ENCODE results near the gene DUSP9. TPM values are rescaled to one million over a fixed set of nuclear protein-coding genes. Genes with fewer than 3 reads are reported as not detected.

Gene DUSP9
- total RNA-seq, 1 donor from 2014 or later, result 0.21 TPM

GRCh38 chrX:153645921-153646488 is 998 bp upstream of the DUSP9 start:
- H3K27ac ChIP-seq, result no peak overlapping the region
- H3K27me3 ChIP-seq, result peaks cover 85% of the 10 kb centered on the region
- H3K9me3 Mint-ChIP-seq, result peaks cover 16% of the 10 kb centered on the region
- no peak overlapping the region for H3K4me3 ChIP-seq
- H2AFZ ChIP-seq (replicated peaks), result no peak overlapping the region
- TF ChIP-seq EZH2 (IDR thresholded peaks at IDR 0.05) (no peak), CTCF (IDR thresholded peaks at IDR 0.05) (no peak), EZH2phosphoT487 (IDR thresholded peaks at IDR 0.05) (no peak)
- no peaks in the 10 kb centered on the region for H3K79me2 ChIP-seq (ENCODE audit: low read depth)
- H3K4me1 ChIP-seq, result peaks cover 10% of the 10 kb centered on the region
- H3K27me3 Mint-ChIP-seq (ENCODE audit: insufficient read depth, low read depth), result peaks cover 40% of the 10 kb centered on the region
- peak overlapping the region; percentile 35 for H3K4me3 Mint-ChIP-seq
- H3K36me3 Mint-ChIP-seq, result no peaks in the 10 kb centered on the region
- H3F3A ChIP-seq (ENCODE audit: low read depth), result peaks cover 5% of the 10 kb centered on the region
- no peaks in the 10 kb centered on the region for H3K36me3 ChIP-seq
- H3K9me3 ChIP-seq (ENCODE audit: low read depth), result no peaks in the 10 kb centered on the region
- no peak overlapping the region for H3K27ac Mint-ChIP-seq
- no peak overlapping the region for H3K9ac ChIP-seq
- peaks cover 8% of the 10 kb centered on the region for H4K20me1 ChIP-seq (ENCODE audit: low read depth)
- peaks cover 12% of the 10 kb centered on the region for H3K4me1 Mint-ChIP-seq
- H3K4me2 ChIP-seq, result no peak overlapping the region
- no peak for DNase-seq (ENCODE audit: low spot score)

GRCh38 chrX:153647461-153648357 is 706 bp downstream of the DUSP9 start:
- H3K9ac ChIP-seq, result no peak overlapping the region
- H3K27ac ChIP-seq, result no peak overlapping the region
- peak overlapping the region; percentile 73 for H3K4me3 Mint-ChIP-seq
- DNase-seq (ENCODE audit: low spot score), result peak; percentile 47
- peaks cover 4% of the 10 kb centered on the region for H3K4me1 ChIP-seq
- H3K79me2 ChIP-seq (ENCODE audit: low read depth), result no peaks in the 10 kb centered on the region
- H3K36me3 Mint-ChIP-seq, result no peaks in the 10 kb centered on the region
- H3K27me3 Mint-ChIP-seq (ENCODE audit: insufficient read depth, low read depth), result peaks cover 37% of the 10 kb centered on the region
- H4K20me1 ChIP-seq (ENCODE audit: low read depth), result peaks cover 8% of the 10 kb centered on the region
- H3F3A ChIP-seq (ENCODE audit: low read depth), result no peaks in the 10 kb centered on the region
- H3K27ac Mint-ChIP-seq, result no peak overlapping the region
- H3K9me3 Mint-ChIP-seq, result peaks cover 21% of the 10 kb centered on the region
- TF ChIP-seq CTCF (IDR thresholded peaks at IDR 0.05) (no peak), EZH2phosphoT487 (IDR thresholded peaks at IDR 0.05) (peak; percentile 79), EZH2 (IDR thresholded peaks at IDR 0.05) (peak; percentile 85)
- peaks cover 68% of the 10 kb centered on the region for H3K27me3 ChIP-seq
- H3K36me3 ChIP-seq, result no peaks in the 10 kb centered on the region
- H2AFZ ChIP-seq (replicated peaks), result no peak overlapping the region
- peak overlapping the region; percentile 49 for H3K4me2 ChIP-seq
- H3K4me1 Mint-ChIP-seq, result peaks cover 6% of the 10 kb centered on the region
- H3K9me3 ChIP-seq (ENCODE audit: low read depth), result no peaks in the 10 kb centered on the region
- H3K4me3 ChIP-seq, result peak overlapping the region; percentile 17

- no peaks in the 10 kb centered on the region for H3F3A ChIP-seq (ENCODE audit: low read depth)
- peaks cover 30% of the 10 kb centered on the region for H3K27me3 Mint-ChIP-seq (ENCODE audit: insufficient read depth, low read depth)
- no peak overlapping the region for H3K4me2 ChIP-seq
- no peak overlapping the region for H3K9ac ChIP-seq
- no peak overlapping the region for H3K27ac Mint-ChIP-seq
- no peak overlapping the region for H2AFZ ChIP-seq (replicated peaks)
- DNase-seq (ENCODE audit: low spot score), result no peak
- H3K79me2 ChIP-seq (ENCODE audit: low read depth), result no peaks in the 10 kb centered on the region
- H4K20me1 ChIP-seq (ENCODE audit: low read depth), result peaks cover 8% of the 10 kb centered on the region
- H3K4me3 ChIP-seq, result no peak overlapping the region
- no peaks in the 10 kb centered on the region for H3K36me3 ChIP-seq
- no peak overlapping the region for H3K4me3 Mint-ChIP-seq
- peaks cover 60% of the 10 kb centered on the region for H3K27me3 ChIP-seq
- peaks cover under 1% of the 10 kb centered on the region for H3K4me1 Mint-ChIP-seq
- no peaks in the 10 kb centered on the region for H3K36me3 Mint-ChIP-seq
- no peak for TF ChIP-seq EZH2 (IDR thresholded peaks at IDR 0.05)
- TF ChIP-seq CTCF (IDR thresholded peaks at IDR 0.05), result no peak
- no peak for TF ChIP-seq EZH2phosphoT487 (IDR thresholded peaks at IDR 0.05)
- H3K9me3 Mint-ChIP-seq, result peaks cover 19% of the 10 kb centered on the region
- H3K4me1 ChIP-seq, result peaks cover 3% of the 10 kb centered on the region
- no peak overlapping the region for H3K27ac ChIP-seq
- peaks cover 6% of the 10 kb centered on the region for H3K9me3 ChIP-seq (ENCODE audit: low read depth)
Observed at GRCh38 chrX:153648358-153649177, 1.6 kb downstream of the DUSP9 start.
